Activated T-helper 9 cell treated with anti-CD3 and anti-CD28 coated beads, Interleukin-2, amount 50 U/mL, for 16 hours (primary cell): ENCODE measurements around the gene RPL15.
"Not testable (repeated sequence)": the region's sequence is repeated elsewhere in the genome, so short reads cannot be mapped to it uniquely, and the experiment has no call there.

Source experiments
- DNase-seq: peaks from one replicate; pipeline ENCODE4 v3.0.0-alpha.2; 2020; ENCODE audit warnings: low read depth

RPL15 gene

DNA sequence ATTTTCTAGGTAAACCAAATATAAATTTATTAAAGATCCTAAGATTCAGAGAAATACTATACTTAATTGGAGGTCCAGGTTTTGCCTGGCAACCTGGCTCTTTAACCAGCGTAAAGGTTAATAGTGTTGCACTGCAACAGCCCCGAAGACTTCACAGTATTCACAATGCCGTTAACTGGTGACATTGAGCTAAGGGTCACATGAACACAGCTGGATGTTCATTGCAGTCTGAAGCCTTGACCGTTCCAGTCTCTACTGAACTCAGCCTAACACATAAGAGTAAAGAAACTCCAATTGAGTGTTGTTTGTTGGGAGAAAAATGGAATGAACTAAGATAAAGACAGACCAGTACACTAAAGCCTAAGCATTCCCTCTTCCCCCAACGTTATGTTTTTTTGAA lies 27.0 kb upstream of the RPL15 start:
- DNase-seq: no peak

DNA sequence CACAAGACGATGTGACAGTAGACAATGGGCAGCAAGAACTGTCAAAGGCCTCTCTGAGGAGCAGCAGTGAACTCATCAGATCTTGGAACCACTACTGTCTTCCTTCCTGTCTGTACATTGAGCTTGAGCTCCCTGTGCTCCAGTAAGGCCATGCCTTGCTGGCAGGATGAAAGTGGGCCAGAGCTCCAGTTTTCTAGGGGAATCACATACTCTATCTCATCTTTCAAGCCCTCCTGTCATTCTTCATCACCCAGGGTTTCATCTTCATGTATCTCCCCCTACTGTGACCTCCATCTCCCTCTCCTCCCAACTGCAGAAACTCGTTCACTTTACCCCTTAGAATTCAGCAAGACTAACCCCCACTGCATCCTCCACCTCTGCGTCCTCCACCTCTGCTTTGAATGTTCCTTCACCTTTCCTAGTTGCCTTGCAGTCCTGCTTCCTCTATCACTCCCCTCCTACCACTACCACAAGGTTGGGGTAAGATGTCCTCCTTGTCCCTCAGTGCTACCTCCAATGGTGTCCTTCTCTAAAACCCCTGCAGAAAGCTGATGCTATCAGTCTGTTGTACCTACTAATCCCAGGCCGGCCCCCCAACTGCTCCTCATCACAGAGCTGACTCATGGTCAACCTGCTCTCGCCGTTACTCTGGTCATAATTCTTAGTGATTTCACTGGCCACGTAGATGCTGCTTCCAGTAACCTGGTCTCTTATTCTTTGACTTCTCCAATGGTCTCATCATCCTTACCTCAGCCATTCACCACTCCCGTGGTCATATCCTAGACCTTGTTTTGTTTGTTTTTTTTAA lies 22.5 kb upstream of the RPL15 start:
- DNase-seq: no peak

DNA sequence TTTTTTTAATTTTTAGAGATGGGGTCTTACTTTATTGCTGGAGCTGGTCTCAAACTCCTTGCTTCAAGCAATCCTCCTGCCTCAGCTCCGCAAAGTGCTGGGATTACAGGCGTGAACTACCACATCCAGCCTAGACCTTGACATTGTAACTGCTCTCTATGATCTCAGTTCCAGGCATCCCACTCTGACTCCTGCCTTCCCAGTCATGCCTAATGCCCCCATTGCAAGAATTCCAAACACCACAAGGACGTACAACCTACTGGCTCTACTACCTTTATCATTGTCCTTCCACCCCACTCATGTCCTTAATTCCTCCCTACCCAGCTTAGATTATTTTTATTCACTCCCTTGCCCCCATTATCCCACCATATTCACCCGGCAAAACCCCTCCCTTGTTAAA lies 21.8 kb upstream of the RPL15 start:
- DNase-seq: no peak

DNA sequence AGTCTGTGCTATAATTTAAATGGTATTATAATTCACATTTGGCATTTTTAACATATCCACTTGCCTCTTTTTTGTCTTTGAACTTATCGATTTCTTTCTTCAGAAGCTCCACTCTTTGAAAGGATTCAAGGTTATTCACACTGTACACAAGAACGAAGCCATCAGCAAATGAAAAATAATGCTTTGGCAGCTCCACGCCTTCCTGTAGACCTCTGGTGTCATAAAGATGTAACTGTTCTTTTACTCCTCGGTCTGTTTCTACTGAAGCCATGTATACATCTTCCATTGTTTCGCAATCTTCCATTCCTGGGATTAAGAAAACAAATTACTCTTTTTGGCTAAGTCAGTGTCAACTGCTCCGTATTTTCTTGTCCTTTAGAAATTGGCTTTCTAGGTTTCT lies 16.2 kb upstream of the RPL15 start:
- no peak for DNase-seq

DNA sequence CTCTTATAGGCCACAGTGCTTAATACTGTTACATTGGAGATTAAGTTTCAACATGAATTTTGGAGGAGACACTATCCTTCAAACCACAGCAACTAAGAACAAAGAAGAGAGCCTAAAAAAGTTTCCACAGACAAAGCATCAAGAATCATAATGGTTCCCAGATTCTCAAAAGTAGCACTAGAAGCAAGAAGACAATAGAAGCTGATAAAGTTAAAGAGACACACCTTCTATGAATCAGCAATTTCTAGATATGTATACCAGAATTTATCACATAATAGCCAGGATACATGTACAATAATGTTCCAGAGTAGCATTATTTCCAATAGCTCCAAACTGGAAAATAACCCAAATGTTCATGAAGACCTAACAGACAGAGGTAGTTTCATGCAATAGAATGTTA lies 12.4 kb upstream of the RPL15 start:
- DNase-seq: no peak

DNA sequence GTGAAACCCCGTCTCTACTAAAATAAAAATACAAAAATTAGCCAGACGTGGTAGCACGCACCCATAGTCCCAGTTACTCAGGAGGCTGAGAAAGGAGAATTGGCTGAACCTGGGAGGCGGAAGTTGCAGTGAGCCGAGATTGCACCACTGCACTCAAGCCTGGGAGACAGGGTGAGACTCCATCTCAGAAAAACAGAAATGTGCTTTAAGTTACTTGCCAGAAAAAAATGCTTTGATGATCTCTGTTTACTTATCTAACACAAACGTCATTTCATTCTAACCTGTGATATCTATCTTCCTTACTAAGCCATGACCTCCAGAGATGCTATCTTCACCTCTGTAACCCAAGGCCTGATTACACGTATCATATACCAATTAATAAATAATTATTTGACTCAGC lies 7.6 kb upstream of the RPL15 start:
- no peak for DNase-seq

DNA sequence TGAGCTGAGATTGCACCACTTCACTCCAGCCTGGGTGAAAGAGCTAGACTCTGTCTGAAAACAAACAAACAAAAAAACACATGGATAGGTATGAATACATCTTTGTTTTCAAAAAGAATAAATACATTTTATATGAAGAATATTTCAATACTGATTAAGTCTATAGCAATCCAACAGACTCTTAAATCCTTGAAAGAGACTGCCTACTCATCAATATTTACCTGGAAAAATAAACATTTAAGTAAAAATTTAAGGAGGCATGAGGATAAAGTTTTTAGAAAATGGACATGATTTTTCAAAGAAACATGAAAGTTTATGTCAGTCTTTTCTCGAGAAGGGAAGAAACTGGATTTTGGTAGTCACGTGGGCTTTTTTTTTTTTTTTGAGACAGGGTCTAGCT lies 5.5 kb upstream of the RPL15 start:
- DNase-seq: no peak

DNA sequence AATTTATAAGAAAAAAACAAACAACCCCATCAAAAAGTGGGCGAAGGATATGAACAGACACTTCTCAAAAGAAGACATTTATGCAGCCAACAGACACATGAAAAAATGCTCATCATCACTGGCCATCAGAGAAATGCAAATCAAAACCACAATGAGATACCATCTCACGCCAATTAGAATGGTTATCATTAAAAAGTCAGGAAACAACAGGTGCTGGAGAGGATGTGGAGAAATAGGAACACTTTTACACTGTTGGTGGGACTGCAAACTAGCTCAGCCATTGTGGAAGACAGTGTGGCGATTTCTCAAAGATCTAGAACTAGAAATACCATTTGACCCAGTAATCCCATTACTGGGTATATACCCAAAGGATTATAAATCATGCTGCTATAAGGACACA lies 4.6 kb upstream of the RPL15 start:
- not testable (repeated sequence) for DNase-seq

DNA sequence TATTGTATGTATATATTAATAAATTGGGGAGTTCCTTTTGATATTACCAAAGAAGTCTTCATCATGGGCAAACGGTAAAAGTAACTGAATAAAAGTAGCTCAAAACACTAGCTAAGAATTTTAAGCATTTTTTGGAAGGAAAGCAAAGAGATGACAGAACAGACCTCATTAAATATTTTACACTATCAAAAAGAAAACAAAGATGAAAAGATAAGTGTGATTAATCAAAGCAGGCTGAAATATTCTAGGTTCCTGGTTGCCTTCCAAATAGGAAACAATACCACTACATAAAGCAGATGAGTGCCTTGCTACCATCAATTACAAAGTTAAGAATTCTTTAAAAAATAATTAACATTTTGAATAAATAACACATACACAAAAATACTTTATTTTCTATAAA lies 3.8 kb upstream of the RPL15 start:
- DNase-seq: no peak

DNA sequence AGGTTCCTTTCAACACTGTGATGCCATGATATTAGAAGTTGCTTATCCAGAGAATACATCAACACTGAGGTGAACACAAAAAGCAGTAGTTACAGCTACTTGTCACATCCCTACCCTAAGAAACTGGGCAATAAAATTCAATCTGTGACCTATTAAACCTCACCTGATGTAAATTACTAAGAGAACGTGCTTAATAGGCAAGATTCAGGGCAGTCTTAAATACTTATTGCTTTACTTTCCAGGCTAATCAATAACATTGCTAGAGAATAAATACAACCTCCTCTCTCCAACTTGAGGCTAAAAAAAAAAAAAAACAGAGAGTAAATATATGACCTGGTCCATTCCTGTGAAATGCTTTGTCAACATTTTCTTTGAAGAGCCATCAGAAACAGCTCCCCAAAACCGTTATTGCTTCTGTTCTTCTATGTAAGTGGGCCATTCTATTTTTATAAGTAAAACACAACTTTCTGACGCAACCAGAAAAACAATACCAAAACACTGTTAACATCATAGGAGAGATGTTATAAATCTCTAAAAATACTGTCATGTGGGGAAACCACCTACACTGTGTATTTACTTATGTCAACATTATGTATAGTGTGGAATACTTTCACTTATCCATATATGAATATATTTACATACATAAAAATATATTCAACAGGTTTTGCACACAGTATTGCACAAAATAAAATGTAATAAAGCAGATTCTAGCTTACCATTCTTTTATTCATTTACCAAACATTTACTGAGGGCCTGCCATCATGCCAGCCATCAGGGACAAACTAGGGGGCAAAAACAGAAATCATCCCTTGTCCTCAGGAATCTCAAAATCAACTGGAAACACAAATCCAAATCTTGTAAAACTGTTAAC lies 2.8 kb upstream of the RPL15 start:
- no peak for DNase-seq

DNA sequence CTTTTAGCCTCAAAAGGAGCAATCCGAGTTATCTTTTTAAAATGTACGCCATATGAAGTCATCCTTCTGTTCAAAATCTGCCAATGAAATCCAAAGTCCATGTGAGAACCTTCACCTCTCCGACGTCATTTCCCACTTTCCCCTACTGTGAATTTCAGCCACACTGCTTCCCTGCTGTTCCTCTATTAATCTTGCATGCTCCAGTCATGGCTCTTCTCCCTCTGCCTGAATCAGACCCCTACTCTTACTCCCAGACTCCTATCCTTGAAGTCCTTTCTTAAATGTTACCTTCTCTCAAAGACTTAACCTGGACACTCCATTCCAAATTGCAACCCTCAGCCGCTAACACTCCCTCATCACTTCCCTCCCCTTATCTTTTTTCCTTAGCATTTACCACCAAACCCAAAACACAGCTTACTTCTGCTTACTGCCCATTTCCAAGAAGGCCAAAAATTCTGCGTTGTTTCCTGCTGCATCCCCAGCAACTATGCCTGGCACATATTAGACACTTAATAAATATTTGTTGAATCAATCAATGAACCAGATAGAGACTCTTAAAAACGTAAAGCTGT lies 1.3 kb upstream of the RPL15 start:
- no peak for DNase-seq

DNA sequence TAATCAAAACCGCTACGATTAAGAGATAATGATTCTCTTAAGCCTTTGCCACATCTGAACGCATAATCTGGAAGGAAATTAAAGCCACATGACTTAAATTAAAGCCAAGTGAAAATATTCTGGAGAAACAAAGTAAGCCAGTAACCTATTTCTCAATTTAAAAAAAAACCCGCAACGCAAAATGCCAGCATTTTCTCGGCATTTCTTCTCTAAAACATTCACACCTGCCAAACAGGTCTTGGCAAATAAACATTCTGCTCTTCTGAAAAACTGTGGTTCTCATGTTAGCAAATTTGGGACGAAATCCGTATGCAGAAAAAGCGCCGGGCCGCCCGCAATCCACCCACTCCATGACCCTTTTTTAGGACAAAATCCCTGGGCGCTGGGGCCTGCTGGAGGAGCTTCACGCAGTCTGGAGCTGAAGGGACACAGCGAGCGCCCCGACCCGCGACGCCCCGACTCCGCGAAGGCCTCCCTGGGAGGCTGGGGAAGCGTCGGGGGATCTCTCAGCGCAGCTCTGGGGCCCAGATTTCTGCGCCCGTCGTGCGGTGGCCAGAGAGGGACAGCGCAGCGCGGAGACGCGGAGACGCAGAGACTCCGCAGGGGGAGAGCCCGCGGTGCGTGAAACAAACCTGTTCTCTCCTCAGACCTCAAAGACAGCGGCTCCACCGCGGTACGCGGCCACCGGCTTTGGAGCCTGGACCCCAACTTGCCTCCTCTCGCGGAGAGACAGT lies 613 bp upstream of the RPL15 start:
- no peak for DNase-seq

DNA sequence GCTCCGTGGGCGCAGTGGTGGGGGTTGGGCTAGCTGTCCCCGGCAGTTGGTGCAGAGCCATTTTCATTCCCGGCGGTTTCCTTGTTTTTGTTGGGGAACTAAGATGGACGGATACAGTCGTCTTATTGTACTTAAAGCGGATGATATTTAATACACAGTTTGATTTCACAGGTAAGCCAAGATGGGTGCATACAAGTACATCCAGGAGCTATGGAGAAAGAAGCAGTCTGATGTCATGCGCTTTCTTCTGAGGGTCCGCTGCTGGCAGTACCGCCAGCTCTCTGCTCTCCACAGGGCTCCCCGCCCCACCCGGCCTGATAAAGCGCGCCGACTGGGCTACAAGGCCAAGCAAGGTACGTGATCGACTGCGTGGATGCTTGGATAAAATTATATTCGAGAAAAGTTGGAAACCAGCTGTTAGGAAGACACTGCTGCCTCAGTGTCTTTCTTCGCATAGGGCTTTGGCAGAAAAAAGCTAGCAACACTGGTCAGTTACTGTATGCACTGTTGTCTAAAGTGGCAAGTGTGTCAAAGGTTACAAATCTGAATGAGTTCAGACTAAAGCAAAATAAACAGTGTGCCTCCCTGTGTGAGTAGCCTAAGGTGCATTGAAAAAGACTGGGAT lies 859 bp downstream of the RPL15 start:
- DNase-seq: not testable (repeated sequence)

DNA sequence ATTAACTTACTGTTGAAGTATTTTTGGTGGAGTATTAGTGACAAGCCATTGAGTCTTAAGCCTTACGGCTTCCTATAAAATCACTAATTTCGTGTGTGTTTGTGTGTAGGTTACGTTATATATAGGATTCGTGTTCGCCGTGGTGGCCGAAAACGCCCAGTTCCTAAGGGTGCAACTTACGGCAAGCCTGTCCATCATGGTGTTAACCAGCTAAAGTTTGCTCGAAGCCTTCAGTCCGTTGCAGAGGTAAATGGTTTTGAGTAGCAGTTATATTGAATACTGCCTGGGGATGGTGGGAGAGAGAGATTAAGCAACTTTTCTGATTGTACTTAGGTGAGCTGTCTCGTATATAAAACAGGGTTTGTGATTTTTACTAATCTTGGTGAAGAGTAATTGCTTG lies 1.4 kb downstream of the RPL15 start:
- not testable (repeated sequence) for DNase-seq

DNA sequence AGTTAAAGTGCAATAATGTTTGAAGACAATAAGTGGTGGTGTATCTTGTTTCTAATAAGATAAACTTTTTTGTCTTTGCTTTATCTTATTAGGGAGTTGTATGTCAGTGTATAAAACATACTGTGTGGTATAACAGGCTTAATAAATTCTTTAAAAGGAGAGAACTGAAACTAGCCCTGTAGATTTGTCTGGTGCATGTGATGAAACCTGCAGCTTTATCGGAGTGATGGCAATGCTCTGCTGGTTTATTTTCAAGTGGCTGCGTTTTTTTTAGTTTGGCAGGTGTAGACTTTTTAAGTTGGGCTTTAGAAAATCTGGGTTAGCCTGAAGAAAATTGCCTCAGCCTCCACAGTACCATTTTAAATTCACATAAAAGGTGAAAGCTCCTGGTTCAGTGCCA lies 2.7 kb downstream of the RPL15 start:
- no peak for DNase-seq

DNA sequence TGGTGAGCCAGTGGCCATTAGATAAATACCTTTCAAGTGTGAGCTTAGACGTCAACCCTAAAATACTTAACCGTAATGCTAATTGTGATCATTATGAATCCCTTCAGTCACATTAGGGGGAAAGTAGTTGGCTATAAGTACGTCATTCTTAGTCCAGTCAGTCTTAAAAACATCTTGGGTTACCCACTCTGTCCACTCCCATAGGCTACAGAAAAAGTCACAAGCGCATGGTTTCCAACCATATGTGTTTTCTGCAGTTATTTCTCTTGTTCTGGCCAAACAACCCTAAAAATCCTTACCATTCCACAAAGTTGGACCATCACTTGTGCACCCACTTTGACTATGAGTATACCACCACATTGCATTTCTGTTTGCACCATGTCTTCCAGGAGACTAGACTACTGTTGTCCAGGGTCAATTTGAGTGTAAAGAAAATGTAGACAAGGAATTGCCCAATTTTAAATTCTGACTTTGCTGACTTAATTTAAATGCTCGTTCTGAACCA lies 3.3 kb downstream of the RPL15 start:
- no peak for DNase-seq

DNA sequence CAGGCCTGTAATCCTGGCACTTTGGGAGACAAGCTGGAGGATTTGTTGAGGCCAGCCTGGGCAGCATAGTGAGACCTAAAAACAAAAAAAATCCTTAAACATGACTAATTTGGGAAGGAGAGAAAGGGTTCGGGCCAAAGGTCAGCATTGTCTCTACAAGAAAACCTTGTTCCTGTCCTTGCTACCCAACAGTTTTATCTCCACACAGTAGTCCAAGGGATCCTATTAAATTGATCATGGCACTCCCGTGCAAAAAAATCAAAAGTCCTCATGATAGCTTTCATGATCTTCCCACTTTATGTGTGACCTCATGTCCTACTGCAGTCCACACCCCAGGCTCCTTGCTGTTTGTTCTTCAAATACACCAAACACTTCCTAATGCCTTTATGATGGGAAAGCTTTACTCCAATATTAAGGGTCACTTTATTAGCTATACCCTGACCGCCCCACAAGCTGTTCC lies 4.2 kb downstream of the RPL15 start:
- DNase-seq: no peak

DNA sequence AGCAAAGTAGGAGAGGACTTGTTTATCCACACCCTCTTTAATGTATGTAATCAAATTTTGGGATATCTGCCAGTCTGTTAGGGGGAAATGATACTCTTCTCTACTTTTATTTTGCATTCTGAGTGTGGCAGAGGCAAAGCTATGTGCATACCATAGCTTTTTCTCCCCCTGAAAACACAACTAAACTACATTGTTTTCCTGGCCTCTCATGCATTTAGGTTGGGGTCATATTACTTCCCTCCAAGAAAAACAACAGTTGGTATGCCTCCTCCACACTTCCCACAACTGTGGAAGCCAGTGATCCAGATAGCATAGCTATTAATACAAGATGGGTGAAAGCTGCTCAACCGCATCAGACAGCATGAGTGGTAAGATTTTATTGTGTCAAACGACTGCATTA lies 6.9 kb downstream of the RPL15 start:
- no peak for DNase-seq

DNA sequence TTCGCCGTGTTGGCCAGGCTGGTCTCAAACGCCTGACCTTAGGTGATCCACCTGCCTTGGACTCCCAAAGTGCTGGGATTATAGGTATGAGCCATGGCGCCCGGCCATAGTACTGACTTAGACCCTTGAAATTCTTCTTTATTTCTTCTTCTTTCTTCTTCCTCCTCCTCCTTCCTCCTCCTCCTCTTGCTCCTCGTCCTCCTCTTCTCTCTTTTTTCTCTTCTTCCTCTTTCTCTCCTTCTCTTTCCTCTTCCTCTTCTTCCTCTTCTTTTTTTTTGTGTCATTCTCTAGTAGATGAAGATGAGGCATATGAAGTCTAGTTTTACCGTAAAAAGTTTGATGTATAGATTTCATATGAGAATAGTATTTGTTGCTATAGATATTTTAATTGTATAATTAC lies 9.3 kb downstream of the RPL15 start:
- DNase-seq: no peak

DNA sequence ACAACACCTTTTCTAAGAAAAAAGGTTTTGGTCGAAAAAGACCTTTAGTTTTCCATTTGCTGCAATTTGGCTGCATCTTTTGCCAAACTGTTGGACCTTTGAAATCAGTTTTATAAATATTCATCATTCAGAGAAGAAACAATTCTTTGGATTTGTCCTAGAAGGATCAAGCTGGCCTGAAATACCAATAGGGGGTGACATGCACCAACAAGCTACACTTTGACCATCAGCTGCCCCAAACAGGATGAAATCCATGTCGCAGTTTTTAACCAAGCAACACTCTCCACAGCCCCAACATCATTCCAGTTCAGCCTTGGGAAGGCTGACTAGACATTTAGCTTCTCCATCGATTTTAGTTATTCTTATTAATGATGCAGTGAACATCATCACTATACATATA lies 9.8 kb downstream of the RPL15 start:
- DNase-seq: no peak

DNA sequence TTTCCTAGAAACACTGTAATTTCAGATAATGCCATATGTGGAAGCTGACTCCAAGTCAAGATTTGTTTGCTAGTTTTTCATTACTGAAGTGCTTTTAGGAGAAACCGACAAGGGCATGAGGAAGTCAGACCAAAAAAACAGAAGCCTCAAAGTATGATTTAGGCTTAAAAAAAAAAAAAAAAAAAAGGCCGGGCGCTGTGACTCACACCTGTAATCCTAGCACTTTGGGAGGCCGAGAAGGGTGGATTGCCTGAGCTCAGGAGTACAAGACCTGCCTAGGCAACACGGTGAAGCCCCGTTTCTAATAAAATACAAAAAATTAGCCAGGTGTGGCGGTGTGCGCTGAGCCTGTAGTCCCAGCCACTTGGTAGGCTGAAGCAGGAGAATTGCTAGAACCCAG lies 11.6 kb downstream of the RPL15 start:
- no peak for DNase-seq

DNA sequence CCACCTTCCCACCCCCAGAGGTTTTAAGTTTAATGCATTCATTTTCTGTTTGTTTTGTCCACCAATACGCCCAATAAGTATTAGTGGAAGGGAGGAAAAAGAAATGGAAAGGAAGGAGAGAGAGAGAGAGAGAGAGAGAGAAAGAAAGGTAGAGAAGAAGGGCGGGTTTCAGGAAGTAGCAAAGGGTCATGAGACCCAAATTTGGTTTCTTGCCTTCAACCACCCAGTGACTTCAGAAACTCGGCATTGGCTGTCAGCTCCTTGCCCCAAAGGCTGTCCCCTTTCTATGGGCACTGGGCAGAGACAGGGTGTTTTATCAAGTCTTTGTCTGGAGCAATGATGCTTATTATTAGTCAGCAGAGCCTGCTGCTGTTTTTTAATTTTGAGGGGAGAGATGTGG lies 14.7 kb downstream of the RPL15 start:
- DNase-seq: no peak
